ENCODE data around the gene FHOD1. TPM values are rescaled to one million over a fixed set of nuclear protein-coding genes. Genes with fewer than 3 reads are reported as not detected.

Gene FHOD1
- total and polyA plus RNA-seq, 2 experiments from 2014 or later: 10.0 to 17.2 TPM

DNA sequence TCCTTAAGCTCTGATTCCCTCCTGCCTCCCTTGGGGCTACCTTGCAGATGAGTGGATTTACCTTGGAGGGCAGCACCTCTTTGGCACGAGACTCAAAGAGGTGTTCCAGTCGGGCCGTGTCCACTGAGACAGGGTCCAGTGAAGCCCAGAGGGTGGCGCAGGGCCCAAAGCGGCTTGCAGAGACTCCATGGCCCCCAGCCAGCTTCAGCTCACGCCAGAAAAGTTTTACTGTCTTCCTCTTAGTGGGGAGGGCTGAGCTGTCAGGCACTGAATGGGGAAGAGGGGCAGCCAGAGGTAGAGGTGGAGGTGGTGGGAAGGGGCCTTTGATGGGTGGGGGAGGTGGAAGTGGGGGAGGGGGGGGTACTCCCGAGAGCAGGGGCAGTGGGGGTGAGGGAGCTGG lies 13.7 kb downstream of the FHOD1 start:
- Histone ChIP-seq H3K4me2 (no peak overlapping the region), H3K27me3 (no peaks in the 10 kb centered on the region), H3K79me2 (no peaks in the 10 kb centered on the region), H3K4me1 (ENCODE audit: insufficient read depth) (no peaks in the 10 kb centered on the region), H3K27ac (no peak overlapping the region), H2AFZ (no peak overlapping the region), H3K9me3 (ENCODE audit: low read depth) (no peaks in the 10 kb centered on the region), H3K9me2 (replicated peaks; ENCODE audit: insufficient read depth) (no peaks in the 10 kb centered on the region), H4K20me1 (ENCODE audit: insufficient read depth, poor library complexity, severe bottlenecking) (no peaks in the 10 kb centered on the region), H3K4me3 (no peak overlapping the region), H3K36me3 (replicated peaks; ENCODE audit: insufficient read depth, low read depth) (no peaks in the 10 kb centered on the region)
- WGBS (ENCODE audit: low lambda C conversion rate, missing lambda C conversion rate): 92% methylated on average over 6 of the region's 7 CpGs
- no peak for DNase-seq (ENCODE audit: low spot score)
- no peak for TF ChIP-seq EZH2phosphoT487 (IDR thresholded peaks at IDR 0.05; ENCODE audit: low read depth, severe bottlenecking, unreplicated experiment)
- TF ChIP-seq EZH2 (IDR thresholded peaks at IDR 0.05; ENCODE audit: borderline replicate concordance): no peak
- no peak for TF ChIP-seq CTCF (IDR thresholded peaks at IDR 0.05; ENCODE audit: poor library complexity)

GRCh38 chr16:67230809-67231660 lies 16.2 kb downstream of the FHOD1 start:
- Histone ChIP-seq H3K36me3 (replicated peaks; ENCODE audit: insufficient read depth, low read depth) (no peaks in the 10 kb centered on the region), H3K27ac (no peak overlapping the region), H3K9me2 (replicated peaks; ENCODE audit: insufficient read depth) (no peaks in the 10 kb centered on the region), H3K4me2 (no peak overlapping the region), H3K27me3 (no peaks in the 10 kb centered on the region), H3K4me3 (no peak overlapping the region), H3K9me3 (ENCODE audit: low read depth) (no peaks in the 10 kb centered on the region), H2AFZ (no peak overlapping the region), H3K4me1 (ENCODE audit: insufficient read depth) (peaks cover 8% of the 10 kb centered on the region), H4K20me1 (ENCODE audit: insufficient read depth, poor library complexity, severe bottlenecking) (no peaks in the 10 kb centered on the region), H3K79me2 (peaks cover 14% of the 10 kb centered on the region)
- TF ChIP-seq CTCF (IDR thresholded peaks at IDR 0.05; ENCODE audit: poor library complexity): no peak
- no peak for TF ChIP-seq EZH2phosphoT487 (IDR thresholded peaks at IDR 0.05; ENCODE audit: low read depth, severe bottlenecking, unreplicated experiment)
- TF ChIP-seq EZH2 (IDR thresholded peaks at IDR 0.05; ENCODE audit: borderline replicate concordance): no peak
- no peak for DNase-seq (ENCODE audit: low spot score)
- 96% methylated on average over 12 of the region's 12 CpGs for WGBS (ENCODE audit: low lambda C conversion rate, missing lambda C conversion rate)

DNA sequence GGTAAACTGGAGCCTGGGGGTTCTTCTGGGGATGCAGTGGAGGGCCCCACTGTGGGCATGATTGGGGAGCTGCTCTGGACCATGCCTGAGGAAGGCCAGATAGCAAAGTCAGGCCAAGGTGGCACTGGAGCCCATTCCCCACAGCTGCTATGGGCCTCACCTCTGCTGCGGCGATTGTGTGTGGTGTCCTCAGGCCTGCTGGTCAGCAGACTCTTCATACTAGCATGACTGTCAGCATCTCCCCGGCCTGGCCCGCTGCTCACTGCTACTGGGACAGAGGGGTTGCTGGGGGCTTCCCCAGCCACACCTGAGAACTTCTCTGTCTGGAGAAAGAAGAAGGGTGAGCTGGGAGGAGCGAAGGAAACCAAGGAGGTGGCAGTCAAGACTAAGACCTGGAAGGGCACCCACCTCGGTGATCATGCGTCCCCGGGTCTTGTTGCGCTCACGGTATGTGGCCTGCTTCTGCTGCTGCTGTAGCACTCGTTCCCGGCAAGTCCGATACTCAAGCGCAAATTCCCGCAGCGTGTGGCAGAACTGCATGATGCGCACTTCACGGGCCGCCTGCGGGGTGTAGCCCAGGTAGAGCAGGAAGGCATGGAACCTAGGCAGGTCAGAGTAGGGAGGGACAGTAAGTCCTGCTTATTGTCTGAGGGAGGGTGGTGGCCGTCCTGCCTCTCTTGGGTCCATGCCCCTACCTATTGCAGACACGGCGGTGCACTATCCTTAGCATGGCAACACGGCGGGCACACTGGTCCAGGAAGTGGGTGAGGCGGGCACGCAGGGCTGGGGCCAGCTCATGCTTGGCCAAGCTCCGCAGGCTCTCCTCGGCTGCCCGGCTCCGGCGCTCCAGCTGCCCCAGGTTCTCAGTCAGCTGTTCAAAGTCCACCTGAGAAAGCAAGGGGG lies 17.1 kb downstream of the FHOD1 start:
- H3K79me2 ChIP-seq: peaks cover 16% of the 10 kb centered on the region
- no peak overlapping the region for H3K4me2 ChIP-seq
- no peak for DNase-seq (ENCODE audit: low spot score)
- H3K4me3 ChIP-seq: no peak overlapping the region
- peaks cover 9% of the 10 kb centered on the region for H3K4me1 ChIP-seq (ENCODE audit: insufficient read depth)
- no peaks in the 10 kb centered on the region for H3K36me3 ChIP-seq (replicated peaks; ENCODE audit: insufficient read depth, low read depth)
- no peaks in the 10 kb centered on the region for H3K27me3 ChIP-seq
- H3K9me3 ChIP-seq (ENCODE audit: low read depth): no peaks in the 10 kb centered on the region
- WGBS (ENCODE audit: low lambda C conversion rate, missing lambda C conversion rate): 99% methylated on average over 32 of the region's 32 CpGs
- no peak overlapping the region for H3K27ac ChIP-seq
- TF ChIP-seq CTCF (IDR thresholded peaks at IDR 0.05; ENCODE audit: poor library complexity) (no peak), EZH2 (IDR thresholded peaks at IDR 0.05; ENCODE audit: borderline replicate concordance) (no peak), EZH2phosphoT487 (IDR thresholded peaks at IDR 0.05; ENCODE audit: low read depth, severe bottlenecking, unreplicated experiment) (no peak)
- H2AFZ ChIP-seq: no peak overlapping the region
- H3K9me2 ChIP-seq (replicated peaks; ENCODE audit: insufficient read depth): no peaks in the 10 kb centered on the region
- H4K20me1 ChIP-seq (ENCODE audit: insufficient read depth, poor library complexity, severe bottlenecking): no peaks in the 10 kb centered on the region
